ENCODE data around the gene AMH.

Gene AMH

DNA sequence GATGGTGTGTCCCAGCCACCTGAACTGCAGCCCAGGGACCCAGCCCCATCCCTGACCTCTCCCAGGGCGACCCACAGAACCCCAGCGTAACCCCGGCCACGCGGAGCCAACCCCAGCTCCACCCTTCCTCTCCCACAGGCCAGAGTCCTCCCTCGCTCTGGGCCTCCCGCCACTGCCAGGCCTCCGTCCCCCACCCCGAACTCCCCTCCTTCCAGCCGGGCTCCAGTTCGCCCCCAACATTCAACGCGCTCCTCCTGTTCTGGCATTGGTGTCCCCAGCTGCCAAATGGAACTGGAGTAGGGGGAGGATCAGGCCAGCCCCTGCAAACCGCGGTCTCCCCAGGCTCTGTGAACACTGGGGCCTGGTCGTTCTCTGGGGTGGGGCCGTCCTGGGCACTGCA is 51.4 kb downstream of the AMH start:
- H3K27ac ChIP-seq, result no peak overlapping the region

More for the DNA sequence above, 51.4 kb downstream of the AMH start:
- TF ChIP-seq ZFX (IDR thresholded peaks at IDR 0.05; ENCODE audit: borderline replicate concordance), result no peak
- no peak for TF ChIP-seq CTCF (IDR thresholded peaks at IDR 0.05)

Measured in 22Rv1 (cell line).